DND-41 (cell line): Measurements from ENCODE around the gene THRB.

Experiments
- EZH2 ChIP-seq: IDR thresholded peaks from 3 replicates; pipeline ENCODE4 v1.6.1; 2012; ENCODE audit warnings: borderline replicate concordance, low read depth, mild to moderate bottlenecking, moderate library complexity, low read length, inconsistent platforms; ENCODE audit not compliant: severe bottlenecking
- TF ChIP-seq, protein P1 (sequence below): IDR thresholded peaks from 2 replicates; pipeline ENCODE4 v1.5.1; 2012; ENCODE audit warnings: borderline replicate concordance, low read length, moderate library complexity, mild to moderate bottlenecking; ENCODE audit not compliant: poor library complexity, severe bottlenecking; ENCODE audit errors: extremely low read depth

DNA sequence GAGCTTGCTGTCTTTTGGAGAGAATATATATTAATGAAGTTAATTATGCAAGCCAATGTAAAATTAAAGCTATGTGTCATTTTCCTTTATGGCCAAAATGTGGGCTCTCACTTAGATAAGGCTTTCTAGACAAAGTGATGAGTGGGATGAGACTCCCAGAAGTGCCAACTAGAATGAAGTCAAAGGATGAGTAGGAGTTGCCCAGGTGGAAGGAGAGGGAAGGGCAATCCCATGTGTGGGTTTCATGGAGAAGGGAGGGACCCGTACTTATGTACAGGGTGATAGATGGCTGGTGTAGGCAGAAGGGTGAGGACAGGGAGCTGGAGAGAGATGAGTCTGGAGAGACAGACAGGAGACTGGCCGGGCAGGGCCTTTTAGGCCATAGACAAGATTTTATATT lies 239.2 kb downstream of the THRB start:
- no peak for TF ChIP-seq EZH2
- TF ChIP-seq, protein P1, sequence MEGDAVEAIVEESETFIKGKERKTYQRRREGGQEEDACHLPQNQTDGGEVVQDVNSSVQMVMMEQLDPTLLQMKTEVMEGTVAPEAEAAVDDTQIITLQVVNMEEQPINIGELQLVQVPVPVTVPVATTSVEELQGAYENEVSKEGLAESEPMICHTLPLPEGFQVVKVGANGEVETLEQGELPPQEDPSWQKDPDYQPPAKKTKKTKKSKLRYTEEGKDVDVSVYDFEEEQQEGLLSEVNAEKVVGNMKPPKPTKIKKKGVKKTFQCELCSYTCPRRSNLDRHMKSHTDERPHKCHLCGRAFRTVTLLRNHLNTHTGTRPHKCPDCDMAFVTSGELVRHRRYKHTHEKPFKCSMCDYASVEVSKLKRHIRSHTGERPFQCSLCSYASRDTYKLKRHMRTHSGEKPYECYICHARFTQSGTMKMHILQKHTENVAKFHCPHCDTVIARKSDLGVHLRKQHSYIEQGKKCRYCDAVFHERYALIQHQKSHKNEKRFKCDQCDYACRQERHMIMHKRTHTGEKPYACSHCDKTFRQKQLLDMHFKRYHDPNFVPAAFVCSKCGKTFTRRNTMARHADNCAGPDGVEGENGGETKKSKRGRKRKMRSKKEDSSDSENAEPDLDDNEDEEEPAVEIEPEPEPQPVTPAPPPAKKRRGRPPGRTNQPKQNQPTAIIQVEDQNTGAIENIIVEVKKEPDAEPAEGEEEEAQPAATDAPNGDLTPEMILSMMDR, result no peak
